GM20431 (cell line): ENCODE results near the gene LCE7A.

Source experiments
- in situ Hi-C: fragments of 300-500 bp; cut with MseI, MboI; formaldehyde crosslinking; loops from one replicate; pipeline ENCODE4 v1.15.0; 2020; ENCODE audit warnings: low sequenced_read_pairs; ENCODE audit not compliant: unreplicated experiment

LCE7A gene

DNA sequence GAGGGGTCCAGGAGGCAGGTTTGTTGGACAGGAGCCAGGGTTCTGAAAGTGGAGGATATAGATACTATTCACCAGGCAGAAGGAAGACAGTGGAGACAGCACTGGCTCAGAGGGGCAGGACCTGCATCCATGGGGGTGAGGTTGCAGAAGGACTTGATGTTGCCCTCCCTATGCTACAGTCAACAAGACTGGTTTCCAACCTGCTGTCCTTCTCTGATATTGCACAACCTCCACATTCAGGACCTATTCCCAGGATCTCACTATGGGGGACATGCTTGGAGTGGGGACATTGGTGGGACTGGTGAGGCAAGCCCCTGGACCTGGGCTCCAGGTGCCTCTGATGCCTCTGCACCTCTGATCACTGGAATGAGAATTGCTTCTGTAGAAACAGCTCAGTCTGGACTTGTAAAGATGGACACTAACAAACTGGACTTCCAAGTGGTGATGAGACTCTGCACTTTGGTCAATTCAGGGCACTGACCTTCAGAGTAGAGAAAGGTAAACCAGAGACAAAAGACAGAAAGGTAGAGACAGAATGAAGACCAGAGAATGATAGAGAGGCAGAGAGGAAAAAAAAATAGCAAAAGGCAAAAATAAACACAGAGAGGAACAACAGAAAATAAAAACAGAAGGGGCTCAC, 19.9 kb downstream of the LCE7A start:
- in situ Hi-C loops, result no loop called here

- in situ Hi-C loops, result no loop called here
These were observed 20.5 kb downstream of the LCE7A start for GRCh38 chr1:152880316-152880715.

- in situ Hi-C loops, result no loop called here
These were observed 21.1 kb downstream of the LCE7A start for GRCh38 chr1:152880907-152881306.

- in situ Hi-C loops, result no loop called here
These were observed 24.3 kb downstream of the LCE7A start for GRCh38 chr1:152884085-152884484.

DNA sequence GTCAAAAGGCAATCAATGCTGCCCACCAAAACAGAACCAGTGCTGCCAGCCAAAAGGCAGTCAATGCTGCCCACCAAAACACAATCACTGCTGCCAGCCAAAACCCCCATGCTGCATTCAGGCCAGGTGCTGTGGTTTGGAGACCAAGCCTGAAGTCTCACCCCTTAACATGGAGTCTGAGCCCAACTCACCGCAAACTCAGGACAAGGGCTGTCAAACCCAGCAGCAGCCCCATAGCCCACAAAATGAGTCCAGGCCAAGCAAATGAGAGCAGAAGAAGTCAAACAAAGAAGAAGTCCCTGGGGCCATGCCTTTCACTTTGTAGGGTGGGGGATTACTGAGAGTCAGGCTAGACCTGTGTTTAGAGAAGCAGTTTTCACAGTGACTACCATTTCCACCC, 24.7 kb downstream of the LCE7A start:
- in situ Hi-C loops, result no loop called here

- in situ Hi-C loops, result no loop called here
These were observed 25.3 kb downstream of the LCE7A start for GRCh38 chr1:152884966-152885624.

- in situ Hi-C loops, result no loop called here
These were observed 26.3 kb downstream of the LCE7A start for GRCh38 chr1:152886085-152886484.

GRCh38 chr1:152886758-152887409, 27.1 kb downstream of the LCE7A start:
- in situ Hi-C loops, result no loop called here

- in situ Hi-C loops, result no loop called here
These were observed 28.3 kb downstream of the LCE7A start for GRCh38 chr1:152888126-152888525.

GRCh38 chr1:152899027-152899426, 39.2 kb downstream of the LCE7A start:
- in situ Hi-C loops, result no loop called here

DNA sequence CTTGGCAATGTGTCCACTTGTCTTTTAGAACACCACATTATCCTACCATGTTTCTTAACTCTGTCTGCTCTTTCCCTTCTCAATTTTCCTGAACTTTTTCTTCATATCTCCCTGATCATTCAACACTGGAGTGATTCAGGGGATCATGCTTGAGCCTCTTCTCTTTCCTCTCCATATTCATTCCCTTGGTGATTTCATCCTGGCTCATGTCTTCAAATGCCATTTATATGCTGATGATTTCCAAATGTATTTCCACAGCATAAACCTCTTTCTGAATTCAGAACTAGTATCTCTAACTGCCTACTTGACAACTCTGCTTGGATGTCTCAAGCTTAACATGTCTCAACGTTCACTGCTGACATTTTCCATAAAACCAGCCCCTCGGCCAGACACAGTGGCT, 40.1 kb downstream of the LCE7A start:
- in situ Hi-C loops, result no loop called here

DNA sequence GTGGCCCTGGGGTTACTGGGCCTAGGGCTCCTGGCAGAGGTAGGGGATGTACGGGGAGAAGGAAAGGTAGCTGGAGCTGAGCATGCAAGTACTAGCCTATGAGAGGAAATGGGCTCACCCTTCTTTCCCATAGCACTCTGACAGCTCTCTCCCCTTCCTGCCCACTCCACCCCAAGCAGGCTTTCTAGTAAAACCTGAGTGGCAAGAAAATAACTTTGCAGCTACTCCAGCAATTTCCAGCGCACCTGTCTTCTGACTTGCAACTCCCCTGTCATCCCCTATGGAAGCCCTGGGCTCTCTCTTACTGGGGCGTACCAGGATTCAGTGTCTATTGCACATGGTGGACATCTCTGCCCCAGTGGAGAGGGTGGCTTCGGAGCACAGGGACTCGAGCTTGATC, 41.8 kb downstream of the LCE7A start:
- in situ Hi-C loops, result no loop called here

DNA sequence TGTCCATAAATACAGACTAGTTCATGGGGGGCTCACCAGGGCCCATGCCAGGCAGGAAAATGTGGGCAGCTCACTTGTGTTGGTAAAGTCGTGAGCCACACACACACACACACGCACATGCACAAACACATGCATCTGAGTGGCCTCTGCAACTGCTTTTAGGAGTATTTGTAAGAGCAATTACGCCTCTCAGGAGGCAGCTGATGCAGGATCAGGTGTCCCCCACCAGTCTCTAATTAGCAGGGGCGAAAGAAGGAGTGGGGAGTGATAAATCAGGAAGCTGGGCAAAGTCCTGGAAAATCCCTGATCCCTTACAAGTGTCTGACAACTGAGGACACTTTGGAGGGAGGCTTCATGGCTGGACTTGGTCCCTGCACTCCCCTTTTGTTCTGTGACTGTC, 42.8 kb downstream of the LCE7A start:
- in situ Hi-C loops, result no loop called here

GRCh38 chr1:152904688-152905440, 45.1 kb downstream of the LCE7A start:
- in situ Hi-C loops, result no loop called here

DNA sequence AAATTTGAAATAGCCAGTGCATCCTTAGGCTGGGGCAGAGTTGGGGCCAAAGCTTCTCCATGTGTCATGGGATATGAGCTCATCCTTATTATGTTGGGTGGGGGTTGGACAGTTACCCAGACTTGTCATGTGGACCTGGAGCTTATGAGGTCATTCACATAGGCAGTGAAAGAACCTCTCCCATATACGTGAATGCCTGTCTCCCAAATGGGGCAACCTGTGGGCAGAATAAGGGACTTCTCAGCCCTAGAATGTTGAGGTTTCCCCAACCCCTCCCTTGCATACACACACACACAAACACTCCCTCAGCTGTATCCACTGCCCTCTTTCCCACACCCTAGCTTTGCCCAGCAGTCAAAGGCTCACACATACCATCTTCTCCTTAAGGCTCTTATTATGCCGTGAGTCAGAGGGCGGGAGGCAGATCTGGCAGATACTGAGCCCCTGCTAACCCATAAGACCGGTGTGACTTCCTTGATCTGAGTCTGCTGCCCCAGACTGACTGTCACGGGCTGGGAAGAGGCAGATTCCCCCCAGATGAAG, 46.3 kb downstream of the LCE7A start:
- in situ Hi-C loops, result no loop called here

GRCh38 chr1:152907686-152908601, 48.1 kb downstream of the LCE7A start, which contains the start of gene IVL:
IVL (plus strand) TSS chr1:152908546; CDS start chr1:152909798, 1,252 bp downstream.
- in situ Hi-C loops, result no loop called here

DNA sequence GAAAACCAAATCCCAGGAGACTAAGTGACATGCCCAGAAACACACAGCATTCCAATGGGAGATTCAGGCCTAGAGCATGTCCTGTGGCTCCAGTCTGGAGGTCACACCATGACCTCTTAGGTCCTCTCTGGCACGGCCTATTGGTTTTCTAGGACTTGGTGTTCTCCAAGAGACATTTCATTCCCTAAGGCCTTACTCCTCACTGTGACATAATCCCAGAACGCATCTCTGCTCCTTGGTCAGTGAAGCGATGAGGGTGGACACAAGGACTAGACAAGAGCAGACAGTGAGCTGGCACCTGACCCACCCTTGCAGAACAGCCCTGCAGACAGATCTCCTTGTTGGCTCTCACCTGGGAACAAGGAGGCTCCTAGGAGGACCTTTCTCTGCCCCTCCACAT, 49.4 kb downstream of the LCE7A start:
- in situ Hi-C loops, result no loop called here
